ENCODE data around the gene ALKBH3.
A peak's percentile ranks its signal among the peaks of the same experiment; 100 is the strongest.

The ALKBH3 gene

DNA sequence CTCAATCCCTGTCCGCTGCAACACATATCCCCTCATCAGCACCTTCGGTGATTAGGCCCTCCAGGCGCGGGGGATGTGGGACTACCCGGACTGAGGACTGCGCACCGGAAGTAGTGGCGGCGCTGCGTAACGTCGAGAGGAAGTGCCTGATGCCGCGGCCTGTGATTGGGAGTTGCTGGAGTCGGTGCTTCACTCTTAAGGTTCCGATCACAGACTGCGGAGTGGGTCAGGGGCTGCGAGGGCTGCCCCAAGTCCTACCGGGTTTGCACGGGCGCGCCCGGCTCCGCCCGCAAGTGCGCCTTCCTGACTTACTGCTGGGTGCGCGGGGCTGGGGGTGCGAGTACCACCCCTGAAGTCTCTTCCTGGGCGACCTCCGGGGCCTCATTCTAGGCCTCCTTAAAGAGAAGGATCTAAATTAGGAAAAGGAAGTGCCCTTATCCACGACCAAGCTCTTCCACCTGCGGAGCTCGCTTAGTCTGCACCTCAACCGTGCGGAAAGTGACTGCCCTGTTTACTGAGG lies at the start of gene ALKBH3:
ALKBH3 (plus strand) TSS at position 192 of the 520 bp plus-strand sequence. CDS start 1,822 bp downstream, outside the sequence.
- peak; percentile 96 for DNase-seq

DNA sequence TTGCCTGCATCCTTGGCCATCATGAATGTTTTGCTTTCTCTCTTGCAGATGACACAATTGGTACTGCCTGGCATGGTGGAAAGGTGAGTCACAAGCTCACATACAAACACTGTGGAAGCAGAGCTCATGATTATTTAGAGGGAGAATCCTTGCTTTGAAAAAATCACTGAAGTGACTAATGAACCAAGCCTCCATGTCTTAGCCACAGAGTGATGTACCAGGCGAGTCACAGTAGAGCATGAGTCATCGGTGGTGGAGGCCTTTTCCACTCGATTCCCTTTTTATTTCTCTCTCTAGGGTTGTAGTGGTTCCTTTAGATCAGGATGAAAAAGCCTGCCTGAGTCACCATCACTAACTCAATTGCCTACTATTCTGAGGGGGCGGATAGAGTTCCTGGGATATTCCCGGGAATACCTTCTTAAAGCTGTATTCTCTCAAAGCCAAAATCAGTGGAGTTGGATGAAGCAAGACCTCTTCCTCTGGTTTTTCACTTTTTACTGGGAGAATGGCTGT lies 49.6 kb upstream of the ALKBH3 start:
- DNase-seq, result no peak

DNA sequence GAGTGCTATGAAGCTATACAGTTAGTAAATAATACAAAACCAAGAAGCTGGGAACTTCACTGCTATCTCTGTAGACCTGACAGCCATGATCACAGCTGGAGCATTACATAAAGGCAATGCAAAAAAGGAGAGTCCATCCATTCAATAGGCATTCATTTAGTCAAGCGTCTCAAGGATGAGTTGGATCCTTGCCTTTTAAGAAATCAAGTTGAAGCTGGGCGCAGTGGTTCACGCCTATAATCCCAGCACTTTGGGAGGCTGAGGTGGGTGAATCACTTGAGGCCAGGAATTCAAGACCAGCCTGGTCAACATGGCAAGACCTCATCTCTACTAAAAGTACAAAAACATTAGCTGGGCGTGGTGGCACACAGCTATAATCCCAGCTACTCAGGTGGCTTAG lies 48.1 kb upstream of the ALKBH3 start:
- DNase-seq, result no peak

DNA sequence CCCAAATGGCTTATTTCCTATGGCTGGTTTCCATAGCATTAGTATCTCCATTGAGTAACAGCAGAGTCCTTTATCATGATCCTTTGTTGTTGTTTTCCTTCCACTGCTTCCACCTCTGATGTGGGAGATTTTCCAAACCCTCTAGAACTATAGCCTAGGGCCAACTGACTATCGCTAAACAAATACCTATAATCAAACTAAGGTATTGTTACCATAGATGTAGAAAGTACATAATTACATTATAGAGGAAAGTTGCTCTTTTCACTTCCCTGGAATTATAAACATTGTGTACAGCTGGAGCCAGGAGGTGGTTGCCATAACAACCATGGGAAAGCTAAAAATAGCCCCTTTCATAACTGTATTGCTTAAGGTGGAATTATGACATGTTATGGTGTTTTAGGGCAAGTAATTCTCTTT lies 47.0 kb upstream of the ALKBH3 start:
- DNase-seq, result no peak

DNA sequence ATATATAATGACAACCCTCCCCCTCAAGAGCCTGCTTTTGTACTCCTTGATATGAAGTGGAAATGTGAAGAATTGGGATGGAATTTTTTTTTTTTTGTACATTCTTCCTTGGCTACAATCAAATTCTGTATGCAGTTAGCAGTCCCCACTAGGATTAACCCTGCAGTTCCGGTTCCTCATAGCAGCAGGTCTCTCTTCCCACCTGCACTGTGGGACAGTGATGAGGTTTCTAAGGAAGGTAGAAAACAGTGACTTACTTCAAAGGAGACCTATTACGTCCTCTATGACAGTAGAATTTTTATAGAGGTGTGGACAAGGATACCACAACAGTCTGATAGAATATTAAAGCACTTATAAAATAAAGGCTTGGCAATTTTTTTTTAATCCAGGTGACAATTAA lies 46.3 kb upstream of the ALKBH3 start:
- no peak for DNase-seq

DNA sequence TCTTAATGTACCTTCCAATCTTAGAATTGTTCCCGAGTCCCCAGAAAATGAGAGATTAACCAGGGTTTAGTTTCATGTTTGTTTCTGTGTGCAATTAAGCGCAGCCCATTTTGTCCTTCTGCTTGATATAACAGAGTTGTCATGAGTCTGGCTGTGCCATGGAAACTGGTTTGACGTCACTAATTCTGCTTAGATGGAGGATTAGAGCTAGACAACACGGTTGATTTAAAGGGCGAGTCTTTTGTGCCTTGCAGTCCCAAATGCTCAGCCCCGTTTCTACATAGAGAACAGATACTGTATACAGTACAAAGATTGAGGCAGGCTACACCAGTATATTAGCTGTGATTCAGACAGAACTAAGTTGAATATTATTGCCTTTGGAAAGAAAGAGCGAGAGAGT lies 45.5 kb upstream of the ALKBH3 start:
- no peak for DNase-seq

- DNase-seq, result no peak
Observed at GRCh38 chr11:43837879-43838278, 42.8 kb upstream of the ALKBH3 start.

DNA sequence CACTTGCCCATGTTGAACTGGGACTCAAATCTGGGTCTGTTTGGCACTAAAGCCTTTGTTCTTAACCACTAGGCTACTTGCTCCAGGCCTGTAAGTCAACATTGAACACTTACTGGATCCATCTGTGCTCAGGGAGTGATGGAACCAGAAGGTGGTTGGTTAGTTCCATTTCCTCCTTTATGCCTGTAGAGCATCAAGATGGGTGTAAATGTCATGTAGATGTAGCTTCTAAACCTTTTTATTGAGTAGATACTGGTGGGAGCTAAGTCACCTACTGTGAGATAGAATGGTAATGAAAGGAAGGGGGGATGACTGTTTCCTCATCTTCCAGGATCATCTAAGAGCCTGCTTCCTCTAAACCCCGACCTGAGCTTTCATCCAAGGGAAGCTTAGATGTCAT lies 38.6 kb upstream of the ALKBH3 start:
- no peak for DNase-seq

GRCh38 chr11:43845816-43846215 lies 34.8 kb upstream of the ALKBH3 start:
- DNase-seq, result no peak

DNA sequence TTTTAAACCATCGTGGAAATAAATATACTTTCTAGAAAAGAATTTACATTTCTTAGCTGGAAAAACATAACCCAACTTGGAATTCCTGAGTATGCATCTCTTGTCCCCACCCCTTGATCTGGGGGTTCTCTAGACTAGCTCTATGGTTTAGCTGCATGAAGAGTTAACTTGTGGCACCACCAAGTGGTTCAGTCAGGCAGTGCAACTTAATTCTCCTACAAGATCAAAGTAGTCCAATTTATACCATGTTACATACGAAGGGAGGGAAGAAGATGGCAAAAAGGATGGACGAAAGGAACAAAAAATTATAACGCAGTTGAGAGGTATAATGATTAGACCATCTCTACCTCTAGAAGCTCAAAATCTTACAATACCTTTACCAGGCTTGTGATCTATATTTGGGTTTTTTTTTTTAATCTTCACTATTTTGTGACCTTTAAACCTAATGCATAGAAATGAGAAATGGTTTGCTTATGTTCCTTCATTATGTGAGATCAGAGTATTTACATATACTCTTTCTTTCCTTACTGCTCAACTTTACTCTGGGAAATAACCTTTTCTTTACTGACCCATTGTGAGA lies 28.5 kb upstream of the ALKBH3 start:
- peak; percentile 46 for DNase-seq

DNA sequence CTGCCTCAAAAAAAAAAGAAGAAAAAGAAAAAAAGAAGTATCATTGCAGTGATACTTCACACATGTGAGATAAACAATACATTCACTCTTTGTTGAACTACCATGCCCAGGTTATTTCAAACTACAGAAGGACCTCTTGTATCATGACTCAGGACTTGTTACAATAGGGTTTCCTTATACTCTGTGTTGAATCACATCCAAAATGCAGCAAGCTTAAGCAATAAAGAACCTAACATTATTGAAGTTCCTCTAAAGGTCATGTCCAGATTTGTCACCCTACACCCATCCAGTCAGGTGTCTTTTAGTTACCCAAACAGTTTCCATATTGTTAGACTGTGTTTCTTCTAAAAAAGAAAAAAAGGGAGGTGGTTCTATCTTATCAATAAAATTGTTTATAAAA lies 26.9 kb upstream of the ALKBH3 start:
- no peak for DNase-seq

DNA sequence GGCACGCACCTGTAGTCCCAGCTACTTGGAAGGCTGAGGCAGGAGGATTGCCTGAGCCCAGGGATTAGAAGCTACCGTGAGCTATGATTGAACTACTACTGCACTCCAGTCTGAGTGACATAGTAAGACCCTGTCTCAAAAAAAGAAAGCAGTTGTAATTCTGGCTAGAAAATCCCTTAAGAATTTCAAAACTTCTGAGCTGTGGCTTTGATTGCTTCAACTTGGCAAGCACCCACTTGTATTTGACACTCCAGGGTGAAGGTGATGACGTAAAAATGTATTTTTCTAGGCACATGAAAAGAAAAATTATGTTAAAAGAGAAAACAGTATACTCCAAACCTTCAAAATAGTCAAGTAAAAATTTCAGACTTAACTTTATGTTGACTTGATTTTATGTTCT lies 23.6 kb upstream of the ALKBH3 start:
- DNase-seq, result no peak

- DNase-seq, result no peak
Observed at GRCh38 chr11:43861141-43861540, 19.5 kb upstream of the ALKBH3 start.

DNA sequence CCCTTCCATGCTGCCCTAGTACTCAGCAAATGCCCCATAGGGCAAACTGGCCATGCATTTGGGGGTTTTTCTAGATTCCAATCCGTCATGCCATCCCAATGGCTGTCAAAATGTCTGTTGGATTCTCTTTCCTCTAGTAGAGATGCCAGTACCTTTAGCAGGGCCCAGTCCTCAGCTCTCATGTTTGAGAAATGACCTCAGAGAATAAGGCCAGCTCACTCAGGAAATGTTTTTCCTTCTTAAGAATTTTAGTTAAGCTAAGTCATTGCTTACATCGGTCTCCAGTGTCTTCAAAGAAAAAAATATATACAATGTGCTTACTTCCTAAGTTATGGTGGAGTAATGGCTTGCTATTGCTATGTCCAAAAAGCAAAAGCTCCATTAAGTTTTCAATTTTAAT lies 14.1 kb upstream of the ALKBH3 start:
- no peak for DNase-seq

DNA sequence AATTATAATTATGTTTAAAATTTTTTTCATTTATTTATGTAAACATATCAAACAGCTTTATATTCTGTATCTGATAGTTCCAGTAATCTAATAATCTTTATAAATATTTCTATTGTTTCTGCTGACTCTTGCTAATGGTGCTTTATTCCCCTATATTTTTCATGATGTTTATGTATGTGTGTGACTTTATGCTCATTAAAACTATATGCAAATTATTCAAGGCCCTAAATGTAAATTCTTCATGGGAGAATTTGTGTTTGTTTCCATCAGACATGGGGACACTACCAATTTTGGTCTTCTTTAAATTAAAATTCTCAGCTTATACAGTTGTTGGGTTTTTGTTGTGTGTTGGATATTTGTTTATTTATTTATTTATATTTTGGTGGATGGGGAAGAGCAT lies 13.7 kb upstream of the ALKBH3 start:
- no peak for DNase-seq

- no peak for DNase-seq
Observed at GRCh38 chr11:43868852-43869567, 11.6 kb upstream of the ALKBH3 start.

- DNase-seq, result no peak
Observed at GRCh38 chr11:43871051-43871450, 9.6 kb upstream of the ALKBH3 start.

- no peak for DNase-seq
Observed at GRCh38 chr11:43872995-43873394, 7.6 kb upstream of the ALKBH3 start.

- DNase-seq, result no peak
Observed at GRCh38 chr11:43874078-43874477, 6.6 kb upstream of the ALKBH3 start.

DNA sequence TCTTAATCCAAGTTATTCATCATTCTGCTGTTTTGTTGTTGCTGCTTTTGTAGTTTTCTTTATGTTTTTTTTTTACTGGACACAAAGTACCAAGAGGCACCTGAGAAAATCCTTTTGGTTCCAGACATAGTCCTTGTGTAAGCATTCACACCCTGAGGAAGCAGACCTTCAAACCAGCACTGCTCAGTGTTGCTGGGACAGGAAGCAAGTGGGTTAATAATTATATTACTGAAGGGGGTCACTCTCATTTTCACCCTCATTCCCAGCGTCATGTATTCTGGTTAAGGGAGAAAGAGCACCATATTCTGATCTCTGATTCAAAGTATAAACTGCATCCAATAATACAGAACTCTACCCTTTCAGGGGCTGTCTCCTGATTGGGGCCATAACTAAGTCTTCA lies 5.9 kb upstream of the ALKBH3 start:
- DNase-seq, result no peak

DNA sequence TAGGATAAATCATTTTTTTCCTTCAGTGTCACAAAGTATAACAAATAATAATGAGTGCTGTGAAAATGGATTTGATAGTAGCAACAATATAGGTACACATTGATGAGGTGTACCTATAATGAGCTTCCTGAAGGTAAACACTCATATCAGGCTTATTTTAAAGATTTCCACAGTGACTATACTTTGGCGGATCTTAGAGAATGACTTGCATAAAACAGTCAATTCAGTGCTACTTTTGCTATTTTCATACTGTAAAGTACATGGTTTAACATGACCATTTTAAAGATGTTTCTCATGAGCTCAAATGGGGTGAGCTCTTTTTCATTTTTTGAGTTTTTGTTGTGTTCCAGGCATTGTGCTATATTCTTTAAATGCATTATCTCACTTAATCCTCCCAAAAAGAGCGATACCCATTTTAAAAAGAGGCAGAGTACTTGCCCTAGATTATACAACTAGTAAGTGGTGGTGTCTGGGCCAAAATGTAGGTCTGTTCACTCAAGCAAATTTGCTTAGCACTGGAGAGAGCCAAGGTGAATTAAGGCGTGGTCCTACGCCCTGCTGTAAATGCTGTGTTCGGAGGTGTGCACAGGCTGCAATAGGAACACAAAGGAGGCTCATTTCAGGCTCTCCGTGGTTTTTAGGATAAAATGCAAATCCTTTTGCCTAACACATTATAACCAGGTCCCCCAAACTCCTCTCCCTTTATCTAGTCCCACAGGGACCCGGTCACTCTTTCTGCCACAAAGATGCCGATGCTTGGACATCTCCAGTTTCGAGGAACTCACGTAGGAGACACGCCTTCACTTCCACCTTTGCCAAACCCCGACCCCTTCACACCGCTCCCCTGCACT lies 617 bp upstream of the ALKBH3 start:
- no peak for DNase-seq

GRCh38 chr11:43892851-43893250 lies 12.2 kb downstream of the ALKBH3 start:
- no peak for DNase-seq

DNA sequence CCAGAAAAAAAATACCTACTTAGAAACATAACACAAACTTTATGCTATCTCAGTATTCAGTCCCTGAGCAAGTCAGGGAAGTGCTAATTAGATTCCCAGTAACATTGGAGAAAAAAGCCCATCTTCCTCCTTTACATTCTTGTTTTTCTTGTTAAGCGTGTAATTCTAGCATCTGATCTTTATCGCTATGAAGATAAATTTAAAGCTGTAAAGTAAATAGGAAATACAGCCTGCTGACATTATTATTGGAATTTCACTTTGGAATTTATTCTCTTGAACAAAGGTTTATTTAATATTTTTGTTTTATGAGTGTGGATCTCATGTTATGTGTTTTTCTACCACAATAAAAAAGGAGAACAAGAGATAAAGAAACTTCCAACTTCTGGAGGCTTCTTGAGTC lies 13.9 kb downstream of the ALKBH3 start:
- no peak for DNase-seq

GRCh38 chr11:43895601-43896000 lies 15.0 kb downstream of the ALKBH3 start:
- no peak for DNase-seq

Data from NCI-H1092 treated with DMSO at 0.1 percent for 48 hours (cell line).